HepG2 (cell line): ENCODE data around the gene GOLT1A. TPM values are rescaled to one million over a fixed set of nuclear protein-coding genes. Genes with fewer than 3 reads are reported as not detected.
A peak's percentile ranks its signal among the peaks of the same experiment; 100 is the strongest.

Experiments
- BCLAF1 ChIP-seq: fragments of 450-650 bp; IDR thresholded peaks from 2 replicates; pipeline ENCODE4 v1.6.1; 2017; ENCODE audit warnings: mild to moderate bottlenecking
- DZIP1 ChIP-seq: sonication (generic); formaldehyde crosslinking; IDR thresholded peaks from 2 replicates; pipeline ENCODE4 v1.5.0; 2020; ENCODE audit warnings: mild to moderate bottlenecking, missing genetic modification reagents
- ELF3 ChIP-seq: IDR thresholded peaks from 2 replicates; pipeline ENCODE4 v1.6.1; 2016; ENCODE audit warnings: missing genetic modification reagents, missing compliant biosample characterization
- LCORL ChIP-seq, 2 experiments: fragments of 450-650 bp in 1 of 2; sonication (generic) in 1 of 2; formaldehyde crosslinking in 1 of 2; IDR thresholded peaks; 2 replicates each; pipeline versions ENCODE4 v1.5.0 to v1.6.1; 2017 to 2020; ENCODE audit warnings: antibody characterized with exemption in 1 of 2, missing genetic modification reagents in 1 of 2
- PHF20 ChIP-seq: sonication (generic); formaldehyde crosslinking; IDR thresholded peaks from 2 replicates; pipeline ENCODE4 v1.5.0; 2020; ENCODE audit warnings: mild to moderate bottlenecking, missing genetic modification reagents
- TGIF2 ChIP-seq: IDR thresholded peaks from 2 replicates; pipeline ENCODE4 v1.6.1; 2016; ENCODE audit warnings: control low read depth, missing compliant biosample characterization
- U2AF2 ChIP-seq: fragments of 200-400 bp; formaldehyde crosslinking; IDR thresholded peaks from 2 replicates; pipeline ENCODE4 v1.6.1; 2017; ENCODE audit warnings: low read depth, mild to moderate bottlenecking, low read length
- WIZ ChIP-seq: sonication (generic); formaldehyde crosslinking; IDR thresholded peaks from 2 replicates; pipeline ENCODE4 v1.5.1; 2020; ENCODE audit warnings: mild to moderate bottlenecking, missing genetic modification reagents
- XRCC5 ChIP-seq: fragments of 200-400 bp; formaldehyde crosslinking; optimal IDR thresholded peaks from 2 replicates; pipeline ENCODE3; 2017; ENCODE audit warnings: mild to moderate bottlenecking, low read length
- YEATS2 ChIP-seq: sonication (generic); formaldehyde crosslinking; IDR thresholded peaks from 2 replicates; pipeline ENCODE4 v1.4.0; 2020; ENCODE audit warnings: missing genetic modification reagents, borderline replicate concordance
- YEATS4 ChIP-seq: sonication (generic); formaldehyde crosslinking; IDR thresholded peaks from 2 replicates; pipeline ENCODE4 v1.4.0; 2020; ENCODE audit warnings: missing genetic modification reagents, borderline replicate concordance
- ZFY ChIP-seq: sonication (generic); formaldehyde crosslinking; IDR thresholded peaks from 2 replicates; pipeline ENCODE4 v1.4.0; 2020; ENCODE audit warnings: missing genetic modification reagents
- ZNF839 ChIP-seq: sonication (generic); formaldehyde crosslinking; IDR thresholded peaks from 2 replicates; pipeline ENCODE4 v1.4.0; 2020; ENCODE audit warnings: missing genetic modification reagents, mild to moderate bottlenecking, borderline replicate concordance
- polyA plus RNA-seq, 8 experiments: library from polyadenylated mRNA; depleted of rRNA in 3 of 8; stranded (reverse) in 7 of 8; unstranded in 1 of 8; fragments of >200 nt; fragmentation: Illumina TruSeq in 4 of 8; extraction: Trizol in 4 of 8; gene quantifications; 2 replicates each; pipeline versions ENCODE4 v1.2.1 to v1.2.3, GENCODE V29; 2011 to 2016; ENCODE audit warnings: low read depth in 4 of 8, missing spikeins in 1 of 8, mixed read lengths in 1 of 8; ENCODE audit not compliant: insufficient read depth in 1 of 8
- total RNA-seq, 5 experiments: library from RNA; depleted of rRNA; stranded (reverse); fragments of >200 nt; fragmentation: Illumina TruSeq; extraction: Trizol; gene quantifications; 2 replicates each; pipeline ENCODE4 v1.2.3, GENCODE V29; 2016; ENCODE audit warnings: low read depth in 1 of 5

GOLT1A gene
- total and polyA plus RNA-seq, 2 of the 13 experiments (the other 11 are each of a cell fraction or from before 2014, with no cell fraction given): 25.8 to 28.0 TPM

GRCh38 chr1:204225841-204226735 is 12.3 kb upstream of the GOLT1A start (continued):
- no peak for TF ChIP-seq TGIF2 (CRISPR knock-in tag)
- no peak for TF ChIP-seq ZNF839 (CRISPR knock-in tag)
- TF ChIP-seq BCLAF1: no peak
- TF ChIP-seq YEATS2 (CRISPR knock-in tag): no peak
- TF ChIP-seq ZFY (CRISPR knock-in tag): peak; percentile 43; the same call in 1 of the 2 replicates
- TF ChIP-seq PHF20 (CRISPR knock-in tag): peak; percentile 37; the same call in 1 of the 2 replicates
- peak; percentile 87 for TF ChIP-seq ELF3 (CRISPR knock-in tag)
- TF ChIP-seq DZIP1 (CRISPR knock-in tag): no peak
- TF ChIP-seq XRCC5: no peak
- no peak for TF ChIP-seq WIZ
- TF ChIP-seq YEATS4 (CRISPR knock-in tag): peak; percentile 36; the same call in 1 of the 2 replicates
- TF ChIP-seq U2AF2: no peak
- no peak for TF ChIP-seq LCORL (IDR thresholded peaks at IDR 0.05)
- TF ChIP-seq LCORL (CRISPR knock-in tag; IDR thresholded peaks at IDR 0.05): peak; percentile 31; the same call in 1 of the 2 replicates
- TF ChIP-seq, all 625 proteins: peak for 32
